ENCODE results near the gene TMEM245.

DNA sequence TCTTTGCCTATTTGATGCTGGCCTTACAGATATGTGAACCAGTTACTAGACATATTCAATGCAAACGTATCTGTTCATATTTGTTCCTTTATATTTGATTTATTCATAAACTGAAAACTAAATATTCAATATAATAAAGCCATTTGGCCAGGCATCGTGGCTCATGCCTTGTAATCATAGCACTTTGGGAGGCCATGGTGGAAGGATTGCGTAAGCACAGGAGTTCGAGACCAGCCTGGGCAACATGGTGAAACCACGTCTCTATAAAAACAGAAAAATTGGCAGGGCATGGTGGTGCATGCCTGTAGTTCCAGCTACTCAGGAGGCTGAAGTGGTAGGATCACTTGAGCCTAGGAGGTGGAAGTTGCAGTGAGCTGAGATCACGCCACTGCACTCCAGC, 57.2 kb downstream of the TMEM245 start:
- no peak for TF ChIP-seq EZH2 (IDR thresholded peaks at IDR 0.05; ENCODE audit: low read length, unreplicated experiment)
- TF ChIP-seq, protein P1, sequence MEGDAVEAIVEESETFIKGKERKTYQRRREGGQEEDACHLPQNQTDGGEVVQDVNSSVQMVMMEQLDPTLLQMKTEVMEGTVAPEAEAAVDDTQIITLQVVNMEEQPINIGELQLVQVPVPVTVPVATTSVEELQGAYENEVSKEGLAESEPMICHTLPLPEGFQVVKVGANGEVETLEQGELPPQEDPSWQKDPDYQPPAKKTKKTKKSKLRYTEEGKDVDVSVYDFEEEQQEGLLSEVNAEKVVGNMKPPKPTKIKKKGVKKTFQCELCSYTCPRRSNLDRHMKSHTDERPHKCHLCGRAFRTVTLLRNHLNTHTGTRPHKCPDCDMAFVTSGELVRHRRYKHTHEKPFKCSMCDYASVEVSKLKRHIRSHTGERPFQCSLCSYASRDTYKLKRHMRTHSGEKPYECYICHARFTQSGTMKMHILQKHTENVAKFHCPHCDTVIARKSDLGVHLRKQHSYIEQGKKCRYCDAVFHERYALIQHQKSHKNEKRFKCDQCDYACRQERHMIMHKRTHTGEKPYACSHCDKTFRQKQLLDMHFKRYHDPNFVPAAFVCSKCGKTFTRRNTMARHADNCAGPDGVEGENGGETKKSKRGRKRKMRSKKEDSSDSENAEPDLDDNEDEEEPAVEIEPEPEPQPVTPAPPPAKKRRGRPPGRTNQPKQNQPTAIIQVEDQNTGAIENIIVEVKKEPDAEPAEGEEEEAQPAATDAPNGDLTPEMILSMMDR (conservative IDR thresholded peaks at IDR 0.05; ENCODE audit: low read depth, low read length): no peak
- TF ChIP-seq EZH2phosphoT487 (IDR thresholded peaks at IDR 0.05; ENCODE audit: borderline replicate concordance, low read length): no peak

Measured in PC-3 (cell line).